Testis (tissue), 2 donors: ENCODE data around the gene RBM41.

Source experiments
- CTCF ChIP-seq, 3 experiments: fragments of 450-650 bp in 2 of 3; fragments of 200-600 bp in 1 of 3; sonication (generic) in 1 of 3; IDR thresholded peaks; one replicate each; pipeline ENCODE4 v1.5.1; 2016 to 2019; ENCODE audit warnings: antibody characterized with exemption in 3 of 3, mild to moderate bottlenecking in 2 of 3, moderate library complexity in 1 of 3
- POLR2A ChIP-seq: fragments of 450-650 bp; IDR thresholded peaks from one replicate; pipeline ENCODE4 v1.6.1; 2017; ENCODE audit warnings: antibody characterized with exemption, mild to moderate bottlenecking, moderate library complexity

GRCh38 chrX:107123750-107124149 is 5.1 kb upstream of the RBM41 start:
- no peak for TF ChIP-seq CTCF (IDR thresholded peaks at IDR 0.05)
- no peak for TF ChIP-seq POLR2A
